Brain microvascular endothelial cell (primary cell): ENCODE measurements around the gene TNFAIP8L3.

Source experiments
- DNase-seq: peaks from one replicate; pipeline ENCODE4 v3.0.0-alpha.2; 2020
- H3K27ac ChIP-seq: fragments of 250-450 bp; sonication (Bioruptor Pico); 2 replicates; pipeline ENCODE4 v1.5.1; 2020; ENCODE audit warnings: mild to moderate bottlenecking, moderate library complexity
- H3K27me3 ChIP-seq: fragments of 250-450 bp; sonication (Bioruptor Pico); replicated peaks from 2 replicates; pipeline ENCODE4 v1.5.1; 2020; ENCODE audit warnings: mild to moderate bottlenecking
- H3K36me3 ChIP-seq: fragments of 250-450 bp; sonication (Bioruptor Pico); replicated peaks from 2 replicates; pipeline ENCODE4 v1.5.1; 2020; ENCODE audit warnings: mild to moderate bottlenecking
- H3K4me3 ChIP-seq: 2 replicates; pipeline ENCODE4 v1.5.1; 2011; ENCODE audit warnings: low read depth, mild to moderate bottlenecking, control low read depth, low read length, moderate library complexity
- in situ Hi-C: cut with HindIII; loops from 2 replicates; pipeline ENCODE4 v1.10.0; 2017; ENCODE audit warnings: low sequenced_read_pairs, low pct_ligation_motif_present
- TF ChIP-seq, protein P1 (sequence below): IDR thresholded peaks from 2 replicates; pipeline ENCODE4 v1.5.1; 2011; ENCODE audit warnings: low read depth, mild to moderate bottlenecking, moderate library complexity, low read length, control low read depth, inconsistent platforms; ENCODE audit errors: missing control alignments

TNFAIP8L3 gene

GRCh38 chr15:51022206-51022605, 72.5 kb downstream of the TNFAIP8L3 start:
- in situ Hi-C loops = no loop called here
- Histone ChIP-seq H3K27me3 (no peaks in the 10 kb centered on the region), H3K36me3 (no peaks in the 10 kb centered on the region), H3K4me3 (no peak overlapping the region), H3K27ac (no peak overlapping the region)
- TF ChIP-seq, protein P1, sequence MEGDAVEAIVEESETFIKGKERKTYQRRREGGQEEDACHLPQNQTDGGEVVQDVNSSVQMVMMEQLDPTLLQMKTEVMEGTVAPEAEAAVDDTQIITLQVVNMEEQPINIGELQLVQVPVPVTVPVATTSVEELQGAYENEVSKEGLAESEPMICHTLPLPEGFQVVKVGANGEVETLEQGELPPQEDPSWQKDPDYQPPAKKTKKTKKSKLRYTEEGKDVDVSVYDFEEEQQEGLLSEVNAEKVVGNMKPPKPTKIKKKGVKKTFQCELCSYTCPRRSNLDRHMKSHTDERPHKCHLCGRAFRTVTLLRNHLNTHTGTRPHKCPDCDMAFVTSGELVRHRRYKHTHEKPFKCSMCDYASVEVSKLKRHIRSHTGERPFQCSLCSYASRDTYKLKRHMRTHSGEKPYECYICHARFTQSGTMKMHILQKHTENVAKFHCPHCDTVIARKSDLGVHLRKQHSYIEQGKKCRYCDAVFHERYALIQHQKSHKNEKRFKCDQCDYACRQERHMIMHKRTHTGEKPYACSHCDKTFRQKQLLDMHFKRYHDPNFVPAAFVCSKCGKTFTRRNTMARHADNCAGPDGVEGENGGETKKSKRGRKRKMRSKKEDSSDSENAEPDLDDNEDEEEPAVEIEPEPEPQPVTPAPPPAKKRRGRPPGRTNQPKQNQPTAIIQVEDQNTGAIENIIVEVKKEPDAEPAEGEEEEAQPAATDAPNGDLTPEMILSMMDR = no peak
- DNase-seq = no peak

DNA sequence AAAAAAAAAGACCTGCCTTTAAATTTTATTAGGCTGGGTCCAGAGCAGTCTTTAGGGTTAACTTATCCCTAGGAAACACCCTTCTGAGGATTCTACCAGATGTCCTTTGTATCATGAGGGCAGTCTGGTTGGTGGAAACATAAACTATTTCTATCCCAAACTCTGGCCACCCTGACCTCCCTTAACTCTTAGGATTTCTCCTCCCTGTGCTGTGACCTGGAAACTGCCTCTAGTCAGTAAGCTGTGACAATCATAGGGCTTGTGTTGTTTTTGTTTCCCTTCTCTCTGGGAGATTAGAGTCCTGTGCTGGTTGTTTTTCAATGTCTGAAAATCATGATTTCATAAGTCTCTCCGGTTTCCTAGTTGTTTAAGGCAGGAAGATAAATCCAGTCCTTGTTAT, 78.1 kb downstream of the TNFAIP8L3 start:
- DNase-seq = no peak
- no peaks in the 10 kb centered on the region for H3K27me3 ChIP-seq
- in situ Hi-C loops = no loop called here
- TF ChIP-seq, protein P1 = no peak
- H3K27ac ChIP-seq = no peak overlapping the region
- H3K4me3 ChIP-seq = no peak overlapping the region
- no peaks in the 10 kb centered on the region for H3K36me3 ChIP-seq

DNA sequence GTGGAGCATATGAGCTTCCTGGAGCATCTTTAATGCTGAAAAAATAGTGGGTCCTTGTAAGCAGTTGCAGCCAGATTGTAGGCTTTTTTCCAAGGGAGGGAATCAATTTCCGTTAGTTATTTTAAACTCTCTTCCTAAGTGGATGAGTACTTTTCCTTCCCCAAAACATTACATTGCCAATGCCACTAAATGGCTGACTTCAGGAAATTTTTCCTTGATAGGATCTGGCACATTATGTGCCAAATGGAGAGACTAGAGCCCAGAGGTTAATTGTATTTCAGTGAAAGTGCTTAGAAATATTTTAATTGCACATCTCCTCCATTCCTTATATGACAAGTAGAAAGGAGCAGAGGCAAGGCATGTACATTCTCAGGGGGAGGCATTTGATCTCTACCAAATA, 83.5 kb downstream of the TNFAIP8L3 start:
- Histone ChIP-seq H3K4me3 (no peak overlapping the region), H3K27me3 (no peaks in the 10 kb centered on the region), H3K36me3 (no peaks in the 10 kb centered on the region), H3K27ac (no peak overlapping the region)
- DNase-seq = no peak
- TF ChIP-seq, protein P1 = no peak
- in situ Hi-C loops = no loop called here

GRCh38 chr15:51007131-51007666, 87.5 kb downstream of the TNFAIP8L3 start:
- Histone ChIP-seq H3K4me3 (no peak overlapping the region), H3K27ac (no peak overlapping the region), H3K36me3 (no peaks in the 10 kb centered on the region), H3K27me3 (no peaks in the 10 kb centered on the region)
- TF ChIP-seq, protein P1 = no peak
- no peak for DNase-seq
- in situ Hi-C loops = no loop called here
